SJSA1 (cell line): ENCODE data around the gene MRPL52. TPM values are rescaled to one million over a fixed set of nuclear protein-coding genes. Genes with fewer than 3 reads are reported as not detected.

ENCODE experiments used
- DNase-seq, 2 experiments: peaks; one replicate each; pipeline ENCODE4 v3.0.0-alpha.2; 2015 to 2020; ENCODE audit warnings: low spot score in 2 of 2, low read depth in 1 of 2
- H3K27ac ChIP-seq: fragments of 250-450 bp; sonication (Bioruptor Pico); 2 replicates; pipeline ENCODE4 v1.5.1; 2020; ENCODE audit warnings: mild to moderate bottlenecking, moderate library complexity
- H3K27me3 ChIP-seq: fragments of 250-450 bp; sonication (Bioruptor Pico); replicated peaks from 2 replicates; pipeline ENCODE4 v1.5.1; 2020; ENCODE audit warnings: mild to moderate bottlenecking, moderate library complexity
- H3K36me3 ChIP-seq: fragments of 250-450 bp; sonication (Bioruptor Pico); 2 replicates; pipeline ENCODE4 v1.5.1; 2020; ENCODE audit warnings: mild to moderate bottlenecking
- H3K4me1 ChIP-seq: fragments of 250-450 bp; sonication (Bioruptor Pico); replicated peaks from 2 replicates; pipeline ENCODE4 v1.6.1; 2021; ENCODE audit warnings: mild to moderate bottlenecking
- H3K4me3 ChIP-seq: fragments of 250-450 bp; sonication (Bioruptor Pico); 2 replicates; pipeline ENCODE4 v1.5.1; 2020; ENCODE audit warnings: mild to moderate bottlenecking
- H3K9me3 ChIP-seq: fragments of 250-450 bp; sonication (Bioruptor Pico); replicated peaks from 2 replicates; pipeline ENCODE4 v1.5.1; 2020; ENCODE audit warnings: mild to moderate bottlenecking
- total RNA-seq: library from RNA; depleted of rRNA; stranded (reverse); fragments of >200 nt; shearing (Covaris generic); gene quantifications from 2 replicates; pipeline ENCODE4 v1.2.3, GENCODE V29; 2014

MRPL52 gene
- total RNA-seq, 1 experiment from 2014 or later = 58.2 TPM

DNA sequence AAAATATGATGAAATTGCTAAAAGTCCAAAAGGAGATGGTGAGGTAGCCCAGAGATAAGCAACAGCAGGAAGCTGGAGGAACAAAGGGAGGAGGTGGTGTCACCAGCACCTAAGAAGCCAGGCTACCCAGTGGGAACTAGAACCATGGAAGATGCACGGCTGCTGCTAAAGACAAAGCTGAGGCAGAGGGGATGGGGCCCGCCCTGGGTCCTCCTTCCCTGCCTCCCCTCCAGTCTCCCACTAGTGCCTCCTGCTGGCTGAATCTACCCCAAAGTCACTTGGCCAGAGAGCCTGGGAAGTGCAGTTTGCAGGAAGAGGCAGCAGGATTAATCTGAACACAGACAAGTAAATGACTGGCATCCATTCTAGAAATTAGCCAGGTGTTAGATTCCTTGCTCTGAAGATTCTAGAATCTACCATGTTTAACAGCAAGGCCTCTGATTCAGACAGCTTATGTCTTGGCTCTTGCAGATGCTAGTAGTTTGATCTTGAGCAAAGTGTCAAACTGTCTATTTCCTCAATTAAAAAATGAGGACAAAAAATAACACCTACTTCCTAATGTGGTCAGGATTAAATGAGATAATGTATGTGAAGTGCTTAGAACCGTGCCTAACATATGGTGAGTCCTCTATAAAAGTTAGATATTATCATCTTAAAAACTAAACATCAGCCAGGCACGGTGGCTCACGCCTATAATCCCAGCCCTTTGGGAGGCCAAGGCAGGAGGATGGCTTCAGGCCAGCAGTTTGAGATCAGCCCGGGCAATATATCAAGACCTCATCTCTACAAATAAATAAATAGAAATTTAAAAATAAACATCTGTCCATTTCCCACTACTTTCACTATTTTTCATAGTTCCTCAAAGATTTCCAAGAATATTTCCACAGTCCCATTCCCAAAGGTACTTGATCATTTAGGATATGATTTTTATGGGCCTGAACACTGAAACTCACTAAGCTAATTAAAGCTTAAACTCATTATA lies 36.0 kb downstream of the MRPL52 start:
- Histone ChIP-seq H3K27me3 (no peaks in the 10 kb centered on the region), H3K9me3 (no peaks in the 10 kb centered on the region), H3K27ac (no peak overlapping the region), H3K36me3 (no peaks in the 10 kb centered on the region), H3K4me1 (peaks cover 4% of the 10 kb centered on the region), H3K4me3 (no peak overlapping the region)
- DNase-seq = no peak

DNA sequence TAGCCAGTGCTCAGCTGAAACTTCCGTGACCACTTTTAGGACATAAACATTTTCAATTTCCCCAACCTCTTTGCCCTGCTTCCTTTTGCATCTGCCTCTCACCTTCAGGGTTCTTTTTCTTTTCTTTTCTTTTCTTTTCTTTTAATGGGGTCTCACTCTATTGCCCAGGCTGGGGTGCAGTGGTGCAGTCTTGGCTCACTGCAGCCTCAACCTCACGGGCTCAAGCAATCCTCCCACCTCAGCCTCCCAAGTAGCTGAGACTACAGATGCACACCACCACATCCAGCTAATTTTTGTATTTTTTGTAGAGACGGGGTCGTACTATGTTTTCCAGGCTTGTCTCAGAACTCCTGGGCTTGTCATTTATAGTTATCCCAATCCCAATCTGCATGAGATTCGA lies 37.2 kb downstream of the MRPL52 start:
- Histone ChIP-seq H3K36me3 (no peaks in the 10 kb centered on the region), H3K4me3 (no peak overlapping the region), H3K27me3 (no peaks in the 10 kb centered on the region), H3K4me1 (peaks cover 11% of the 10 kb centered on the region), H3K27ac (no peak overlapping the region), H3K9me3 (no peaks in the 10 kb centered on the region)
- DNase-seq = no peak

DNA sequence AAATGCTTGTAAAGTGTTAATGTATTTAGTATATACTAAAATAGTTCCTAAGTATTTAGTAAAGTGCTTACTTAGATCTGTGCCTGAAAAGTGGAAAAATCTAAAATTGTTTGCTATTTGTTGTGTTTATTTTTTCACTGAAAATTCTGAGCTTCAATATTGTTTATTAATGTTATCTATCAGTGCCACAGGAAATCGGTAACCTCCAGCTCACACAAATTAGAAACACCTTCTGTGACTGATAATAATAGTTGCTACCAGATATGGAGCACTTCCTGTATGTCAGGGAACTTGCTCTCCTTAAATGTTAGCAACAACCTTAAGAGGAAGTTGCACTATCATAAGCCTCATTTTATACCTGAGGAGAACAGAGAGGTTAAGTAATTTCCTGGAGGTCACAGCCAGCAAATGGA lies 41.1 kb downstream of the MRPL52 start:
- Histone ChIP-seq H3K27me3 (no peaks in the 10 kb centered on the region), H3K4me3 (peak overlapping the region; percentile 87), H3K36me3 (peaks cover 24% of the 10 kb centered on the region), H3K27ac (peak overlapping the region; percentile 81), H3K9me3 (no peaks in the 10 kb centered on the region), H3K4me1 (peaks cover 16% of the 10 kb centered on the region)
- no peak for DNase-seq

DNA sequence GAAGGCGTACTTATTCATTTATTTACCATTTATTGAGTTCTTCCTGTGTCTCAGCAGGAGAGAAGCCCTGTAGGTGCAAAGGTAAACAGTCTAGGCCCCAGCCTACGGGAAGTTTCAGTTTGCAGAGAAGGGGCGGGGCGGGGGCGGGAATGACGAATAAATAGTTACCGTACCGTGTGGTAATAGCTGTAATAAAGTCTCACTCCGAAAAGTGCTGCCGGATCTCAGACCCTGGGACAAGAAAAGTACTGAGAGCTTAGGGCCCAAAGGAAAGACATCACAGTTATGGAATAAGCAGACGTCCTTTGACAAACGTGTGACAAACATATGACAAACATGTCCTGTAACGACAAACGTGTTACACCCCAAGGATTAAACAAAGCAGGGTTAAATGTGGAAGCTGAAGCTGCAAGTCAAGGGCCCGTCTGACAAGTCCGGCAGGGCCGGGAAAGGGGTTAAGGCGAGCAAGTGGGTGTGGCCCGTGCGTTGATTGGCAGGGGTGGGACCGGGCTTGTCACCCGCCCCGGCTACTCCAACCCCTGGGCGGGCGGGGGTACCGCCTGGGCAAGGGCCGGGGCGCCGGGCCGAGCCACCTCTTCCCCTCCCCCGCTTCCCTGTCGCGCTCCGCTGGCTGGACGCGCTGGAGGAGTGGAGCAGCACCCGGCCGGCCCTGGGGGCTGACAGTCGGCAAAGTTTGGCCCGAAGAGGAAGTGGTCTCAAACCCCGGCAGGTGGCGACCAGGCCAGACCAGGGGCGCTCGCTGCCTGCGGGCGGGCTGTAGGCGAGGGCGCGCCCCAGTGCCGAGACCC lies 41.7 kb downstream of the MRPL52 start, which contains the start of gene LRP10:
LRP10 (plus strand) TSS at position 517 of the 809 bp plus-strand sequence. CDS start 564 bp downstream, outside the sequence.
- DNase-seq = peak; percentile 87 to 88
- Histone ChIP-seq H3K36me3 (peaks cover 30% of the 10 kb centered on the region), H3K9me3 (no peaks in the 10 kb centered on the region), H3K27ac (peak within 1 kb of the TSS; percentile 81), H3K4me3 (peak within 1 kb of the TSS; percentile 87), H3K27me3 (no peaks in the 10 kb centered on the region), H3K4me1 (peaks cover 16% of the 10 kb centered on the region)

DNA sequence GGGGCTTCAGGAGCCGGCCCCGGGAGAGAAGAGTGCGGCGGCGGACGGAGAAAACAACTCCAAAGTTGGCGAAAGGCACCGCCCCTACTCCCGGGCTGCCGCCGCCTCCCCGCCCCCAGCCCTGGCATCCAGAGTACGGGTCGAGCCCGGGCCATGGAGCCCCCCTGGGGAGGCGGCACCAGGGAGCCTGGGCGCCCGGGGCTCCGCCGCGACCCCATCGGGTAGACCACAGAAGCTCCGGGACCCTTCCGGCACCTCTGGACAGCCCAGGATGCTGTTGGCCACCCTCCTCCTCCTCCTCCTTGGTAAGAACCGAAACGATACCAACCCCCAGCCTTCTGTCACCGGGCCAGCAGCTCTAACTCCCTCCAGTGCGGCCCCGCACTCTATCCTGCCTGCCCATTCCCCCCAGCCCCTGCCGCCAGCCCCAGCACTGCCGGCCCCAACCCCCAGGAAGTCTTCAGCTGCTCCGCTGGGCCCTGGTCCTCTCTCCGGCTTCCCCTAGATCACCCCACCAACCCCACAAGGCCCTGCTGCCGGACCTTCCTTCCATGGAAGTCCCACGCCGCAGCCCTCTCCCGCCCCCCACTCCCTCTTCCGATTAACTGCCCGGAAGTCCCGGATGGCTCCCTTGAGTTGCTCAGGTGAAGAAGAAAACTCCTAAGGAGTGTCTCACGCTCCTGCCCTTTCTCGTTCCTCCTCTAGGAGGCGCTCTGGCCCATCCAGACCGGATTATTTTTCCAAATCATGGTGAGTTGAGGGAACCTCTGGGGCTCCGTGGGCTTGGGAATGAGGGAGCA lies 42.5 kb downstream of the MRPL52 start:
- no peaks in the 10 kb centered on the region for H3K9me3 ChIP-seq
- no peaks in the 10 kb centered on the region for H3K27me3 ChIP-seq
- peaks cover 16% of the 10 kb centered on the region for H3K4me1 ChIP-seq
- peak; percentile 73 to 75 for DNase-seq
- H3K36me3 ChIP-seq = peaks cover 39% of the 10 kb centered on the region
- H3K27ac ChIP-seq = peak overlapping the region; percentile 81
- peak overlapping the region; percentile 87 for H3K4me3 ChIP-seq

DNA sequence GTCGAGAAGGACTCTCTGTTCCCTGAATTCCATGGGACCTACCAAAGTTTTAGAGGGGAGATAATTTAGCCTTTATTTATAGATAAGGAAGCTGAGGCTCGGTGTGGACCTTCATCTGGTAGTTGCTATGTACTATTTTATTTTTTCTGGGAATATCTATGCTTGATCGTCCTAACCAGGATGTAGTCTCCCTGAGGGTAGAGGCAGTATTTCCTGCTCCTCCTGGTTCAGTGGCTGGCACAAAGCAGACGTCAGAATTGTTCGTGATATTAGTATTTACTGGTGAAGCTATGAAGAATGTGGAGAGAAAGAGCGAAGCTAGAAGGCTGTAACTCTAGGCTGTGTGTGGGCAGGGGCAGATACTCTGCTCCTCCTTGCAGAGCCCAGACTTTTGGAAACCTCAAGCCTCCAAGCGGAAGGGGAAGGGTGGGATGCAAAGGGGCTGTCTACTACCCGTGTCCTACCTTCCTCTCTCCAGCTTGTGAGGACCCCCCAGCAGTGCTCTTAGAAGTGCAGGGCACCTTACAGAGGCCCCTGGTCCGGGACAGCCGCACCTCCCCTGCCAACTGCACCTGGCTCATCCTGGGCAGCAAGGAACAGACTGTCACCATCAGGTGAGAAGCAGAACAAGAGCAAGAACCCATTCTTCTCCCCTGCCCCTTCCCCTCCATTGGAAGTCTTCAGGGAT lies 43.3 kb downstream of the MRPL52 start:
- Histone ChIP-seq H3K36me3 (peaks cover 46% of the 10 kb centered on the region), H3K4me1 (peaks cover 16% of the 10 kb centered on the region), H3K27me3 (no peaks in the 10 kb centered on the region), H3K9me3 (no peaks in the 10 kb centered on the region), H3K4me3 (peak overlapping the region; percentile 87), H3K27ac (peak overlapping the region; percentile 81)
- DNase-seq = no peak

DNA sequence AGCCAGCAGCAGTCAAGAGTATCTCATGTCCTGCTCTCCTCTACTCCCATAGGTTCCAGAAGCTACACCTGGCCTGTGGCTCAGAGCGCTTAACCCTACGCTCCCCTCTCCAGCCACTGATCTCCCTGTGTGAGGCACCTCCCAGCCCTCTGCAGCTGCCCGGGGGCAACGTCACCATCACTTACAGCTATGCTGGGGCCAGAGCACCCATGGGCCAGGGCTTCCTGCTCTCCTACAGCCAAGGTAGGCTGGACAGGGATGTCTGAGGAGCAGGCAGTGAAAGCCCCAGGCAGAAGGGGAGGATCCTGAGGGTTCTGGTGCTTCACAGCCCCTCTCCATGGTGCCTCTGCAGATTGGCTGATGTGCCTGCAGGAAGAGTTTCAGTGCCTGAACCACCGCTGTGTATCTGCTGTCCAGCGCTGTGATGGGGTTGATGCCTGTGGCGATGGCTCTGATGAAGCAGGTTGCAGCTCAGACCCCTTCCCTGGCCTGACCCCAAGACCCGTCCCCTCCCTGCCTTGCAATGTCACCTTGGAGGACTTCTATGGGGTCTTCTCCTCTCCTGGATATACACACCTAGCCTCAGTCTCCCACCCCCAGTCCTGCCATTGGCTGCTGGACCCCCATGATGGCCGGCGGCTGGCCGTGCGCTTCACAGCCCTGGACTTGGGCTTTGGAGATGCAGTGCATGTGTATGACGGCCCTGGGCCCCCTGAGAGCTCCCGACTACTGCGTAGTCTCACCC lies 45.5 kb downstream of the MRPL52 start:
- Histone ChIP-seq H3K27me3 (no peaks in the 10 kb centered on the region), H3K36me3 (peaks cover 47% of the 10 kb centered on the region), H3K27ac (no peak overlapping the region), H3K4me3 (no peak overlapping the region), H3K9me3 (no peaks in the 10 kb centered on the region), H3K4me1 (peaks cover 16% of the 10 kb centered on the region)
- DNase-seq = no peak

DNA sequence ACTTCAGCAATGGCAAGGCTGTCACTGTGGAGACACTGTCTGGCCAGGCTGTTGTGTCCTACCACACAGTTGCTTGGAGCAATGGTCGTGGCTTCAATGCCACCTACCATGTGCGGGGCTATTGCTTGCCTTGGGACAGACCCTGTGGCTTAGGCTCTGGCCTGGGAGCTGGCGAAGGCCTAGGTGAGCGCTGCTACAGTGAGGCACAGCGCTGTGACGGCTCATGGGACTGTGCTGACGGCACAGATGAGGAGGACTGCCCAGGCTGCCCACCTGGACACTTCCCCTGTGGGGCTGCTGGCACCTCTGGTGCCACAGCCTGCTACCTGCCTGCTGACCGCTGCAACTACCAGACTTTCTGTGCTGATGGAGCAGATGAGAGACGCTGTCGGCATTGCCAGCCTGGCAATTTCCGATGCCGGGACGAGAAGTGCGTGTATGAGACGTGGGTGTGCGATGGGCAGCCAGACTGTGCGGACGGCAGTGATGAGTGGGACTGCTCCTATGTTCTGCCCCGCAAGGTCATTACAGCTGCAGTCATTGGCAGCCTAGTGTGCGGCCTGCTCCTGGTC lies 46.1 kb downstream of the MRPL52 start:
- peaks cover 47% of the 10 kb centered on the region for H3K36me3 ChIP-seq

DNA sequence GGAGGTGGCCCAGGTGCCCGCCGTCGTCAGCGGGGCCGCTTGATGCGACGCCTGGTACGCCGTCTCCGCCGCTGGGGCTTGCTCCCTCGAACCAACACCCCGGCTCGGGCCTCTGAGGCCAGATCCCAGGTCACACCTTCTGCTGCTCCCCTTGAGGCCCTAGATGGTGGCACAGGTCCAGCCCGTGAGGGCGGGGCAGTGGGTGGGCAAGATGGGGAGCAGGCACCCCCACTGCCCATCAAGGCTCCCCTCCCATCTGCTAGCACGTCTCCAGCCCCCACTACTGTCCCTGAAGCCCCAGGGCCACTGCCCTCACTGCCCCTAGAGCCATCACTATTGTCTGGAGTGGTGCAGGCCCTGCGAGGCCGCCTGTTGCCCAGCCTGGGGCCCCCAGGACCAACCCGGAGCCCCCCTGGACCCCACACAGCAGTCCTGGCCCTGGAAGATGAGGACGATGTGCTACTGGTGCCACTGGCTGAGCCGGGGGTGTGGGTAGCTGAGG lies 47.4 kb downstream of the MRPL52 start:
- no peaks in the 10 kb centered on the region for H3K9me3 ChIP-seq

More for the DNA sequence above, 46.1 kb downstream of the MRPL52 start:
- no peak overlapping the region for H3K4me3 ChIP-seq
- no peak overlapping the region for H3K27ac ChIP-seq
- H3K4me1 ChIP-seq = peaks cover 11% of the 10 kb centered on the region
- no peaks in the 10 kb centered on the region for H3K9me3 ChIP-seq
- no peaks in the 10 kb centered on the region for H3K27me3 ChIP-seq
- no peak for DNase-seq

DNA sequence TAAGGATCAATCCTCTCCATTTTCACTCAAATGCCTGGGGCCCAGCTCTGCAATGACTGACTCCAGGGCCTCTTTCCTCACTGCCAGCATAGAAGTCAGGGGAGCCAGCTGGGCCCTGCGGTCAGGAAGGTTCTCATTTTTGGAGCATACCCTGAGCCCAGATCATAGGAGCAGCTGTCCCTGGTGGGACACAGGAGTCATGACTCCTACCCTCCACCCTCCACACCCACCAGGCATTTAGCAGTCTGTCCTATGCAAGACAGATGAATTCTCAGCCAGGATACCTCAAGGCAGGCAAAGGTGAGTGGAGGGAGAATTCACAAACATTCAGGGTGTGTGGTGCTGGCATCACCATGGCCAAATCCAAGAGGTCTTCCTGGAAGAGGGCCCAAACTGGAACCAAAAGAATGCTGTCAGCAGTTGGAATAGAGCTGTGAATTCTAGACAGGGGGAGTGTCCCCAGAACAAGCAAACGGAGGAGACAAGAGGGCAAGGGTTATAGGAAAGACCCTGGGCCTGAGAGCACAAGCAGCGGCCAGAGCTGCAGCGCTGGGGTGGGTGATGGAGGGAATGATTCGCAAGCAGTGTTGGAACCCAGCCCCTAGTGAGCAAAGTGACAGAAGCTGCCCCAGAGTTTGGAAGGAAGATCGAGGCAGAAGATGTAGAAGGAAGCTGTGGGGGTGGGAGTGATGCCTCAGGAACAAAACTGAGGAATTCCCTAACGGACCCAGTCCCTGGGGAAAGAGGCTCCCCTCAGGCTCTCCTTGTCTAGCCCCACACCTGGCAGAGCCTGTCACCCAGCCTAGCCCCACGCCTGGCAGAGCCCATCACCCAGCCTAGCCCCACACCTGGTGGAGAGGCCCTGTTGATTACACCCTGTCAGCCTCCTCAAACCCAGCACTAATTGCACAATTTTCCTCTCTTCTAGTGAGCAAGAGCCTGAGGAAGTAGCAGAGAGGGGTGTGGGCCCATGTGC lies 48.9 kb downstream of the MRPL52 start:
- Histone ChIP-seq H3K27ac (no peak overlapping the region), H3K4me1 (no peaks in the 10 kb centered on the region), H3K4me3 (no peak overlapping the region), H3K9me3 (no peaks in the 10 kb centered on the region), H3K27me3 (no peaks in the 10 kb centered on the region), H3K36me3 (peaks cover 45% of the 10 kb centered on the region)
- DNase-seq = no peak

More for the DNA sequence above, 47.4 kb downstream of the MRPL52 start:
- H3K36me3 ChIP-seq = peaks cover 47% of the 10 kb centered on the region
- H3K27me3 ChIP-seq = no peaks in the 10 kb centered on the region
- no peak for DNase-seq
- peaks cover 5% of the 10 kb centered on the region; the same call in 1 of the 2 replicates for H3K4me1 ChIP-seq
- no peak overlapping the region for H3K27ac ChIP-seq
- H3K4me3 ChIP-seq = no peak overlapping the region

DNA sequence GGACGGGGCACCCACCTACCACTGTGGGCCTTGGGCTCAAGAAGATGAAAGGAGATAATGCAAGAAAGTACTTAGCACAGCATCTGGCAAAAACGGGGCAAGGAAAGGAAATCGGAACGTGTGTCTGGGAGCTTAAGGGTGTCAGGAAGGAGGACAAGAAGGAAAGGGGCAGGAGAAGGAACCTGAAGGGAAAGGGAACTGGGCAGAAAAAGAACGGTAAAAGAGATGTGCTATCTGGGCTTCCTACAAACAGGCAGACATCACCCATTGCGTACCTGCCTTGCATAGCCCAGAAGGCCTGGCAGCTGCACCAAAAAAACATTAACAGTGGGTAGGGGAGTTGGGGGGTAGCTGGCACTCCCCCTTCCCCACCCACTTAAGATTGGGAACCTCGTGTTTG lies 52.4 kb downstream of the MRPL52 start:
- H3K36me3 ChIP-seq = peaks cover 12% of the 10 kb centered on the region
- peaks cover 7% of the 10 kb centered on the region for H3K4me1 ChIP-seq
- no peaks in the 10 kb centered on the region for H3K27me3 ChIP-seq
- H3K4me3 ChIP-seq = no peak overlapping the region
- no peak for DNase-seq
- H3K27ac ChIP-seq = no peak overlapping the region
- H3K9me3 ChIP-seq = no peaks in the 10 kb centered on the region
